OCI-M2 (cell line): Measurements from ENCODE around the gene NAP1L4.

Experiments used
- DNase-seq: peaks from one replicate; lab custom pipeline; 2025; ENCODE audit not compliant: unreplicated experiment; lab: John Stamatoyannopoulos, UW

Gene NAP1L4

DNA sequence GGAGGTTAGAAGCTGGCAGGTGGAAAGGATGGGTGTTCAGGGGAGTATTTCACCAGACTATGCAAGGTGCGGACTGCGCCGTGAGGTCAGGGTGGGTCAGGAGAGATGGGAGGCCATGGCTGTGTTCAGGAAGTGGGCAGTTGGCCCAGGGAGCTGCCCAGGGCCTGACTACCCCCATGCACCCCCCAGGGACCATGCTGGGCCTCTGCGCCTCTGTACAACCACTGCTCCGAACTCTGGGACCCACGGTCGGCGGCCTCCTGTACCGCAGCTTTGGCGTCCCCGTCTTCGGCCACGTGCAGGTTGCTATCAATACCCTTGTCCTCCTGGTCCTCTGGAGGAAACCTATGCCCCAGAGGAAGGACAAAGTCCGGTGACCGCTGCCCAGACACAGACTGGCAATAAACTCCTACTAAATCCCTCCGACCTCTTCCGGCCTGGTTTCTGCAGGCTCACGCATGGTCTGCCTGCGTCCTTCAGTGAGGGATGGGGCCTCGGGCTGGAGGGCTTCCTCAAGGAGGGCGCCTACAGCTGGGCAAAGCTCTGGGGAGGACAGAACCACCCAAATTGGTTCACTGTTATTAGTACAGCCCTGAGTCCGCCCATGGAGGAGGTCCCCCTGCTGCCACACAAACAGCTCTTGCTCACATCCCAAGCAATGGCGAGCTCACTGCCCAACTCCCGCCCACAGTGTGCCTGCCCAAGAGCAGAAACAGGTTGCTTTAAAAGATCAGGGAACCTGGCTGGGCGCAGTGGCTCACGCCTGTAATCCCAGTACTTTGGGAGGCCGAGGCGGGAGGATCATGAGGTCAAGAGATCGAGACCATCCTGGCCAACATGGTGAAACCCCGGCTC, 67.1 kb downstream of the NAP1L4 start:
- DNase-seq, result no peak

- no peak for DNase-seq
Measured at GRCh38 chr11:2924381-2924780, 67.7 kb downstream of the NAP1L4 start.

DNA sequence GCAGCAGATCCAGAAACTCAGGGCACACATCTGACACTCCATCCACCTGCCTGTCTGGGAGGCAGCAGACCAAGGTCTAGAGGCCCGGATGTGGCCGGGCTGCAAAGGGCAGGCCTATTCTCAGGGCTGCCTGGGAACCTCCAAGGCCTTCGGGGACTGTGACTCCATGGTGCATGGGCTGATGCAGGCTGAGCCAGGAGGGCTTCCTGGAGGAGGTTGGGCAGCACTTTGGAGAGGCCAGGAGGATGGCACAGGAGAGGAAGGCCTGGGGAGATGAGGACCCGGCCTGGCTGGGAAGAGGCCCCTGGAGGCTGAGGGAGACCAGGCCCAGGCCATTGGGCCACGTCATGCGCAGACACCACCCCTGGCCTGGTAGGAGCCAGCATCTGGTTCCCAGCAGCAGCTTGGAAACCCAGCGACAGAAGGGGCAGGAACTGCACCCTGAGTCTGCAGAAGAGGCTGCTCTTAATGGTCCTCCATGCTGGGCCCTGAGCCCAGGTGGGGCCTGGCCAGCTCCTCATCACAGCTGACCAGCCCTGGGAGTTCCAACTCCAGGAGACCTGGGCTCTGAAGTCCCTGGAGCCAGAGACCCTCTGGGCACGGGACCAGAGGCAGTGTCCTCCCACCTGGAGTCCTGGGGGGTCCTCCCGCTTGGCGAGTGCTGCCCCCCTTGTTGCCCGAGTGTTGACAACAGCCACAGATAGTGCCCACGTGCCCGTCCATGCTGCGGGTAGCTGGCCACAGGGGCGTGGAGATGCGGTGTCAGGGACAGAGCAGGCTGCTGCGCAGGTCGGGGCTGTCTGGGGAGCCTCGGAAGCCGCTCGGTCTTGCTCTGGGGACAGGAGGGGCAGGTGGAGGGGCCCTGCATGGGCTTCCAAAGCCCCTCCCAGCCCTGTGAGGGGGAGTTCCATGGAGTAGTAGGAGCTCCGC, 68.4 kb downstream of the NAP1L4 start:
- DNase-seq, result no peak

DNA sequence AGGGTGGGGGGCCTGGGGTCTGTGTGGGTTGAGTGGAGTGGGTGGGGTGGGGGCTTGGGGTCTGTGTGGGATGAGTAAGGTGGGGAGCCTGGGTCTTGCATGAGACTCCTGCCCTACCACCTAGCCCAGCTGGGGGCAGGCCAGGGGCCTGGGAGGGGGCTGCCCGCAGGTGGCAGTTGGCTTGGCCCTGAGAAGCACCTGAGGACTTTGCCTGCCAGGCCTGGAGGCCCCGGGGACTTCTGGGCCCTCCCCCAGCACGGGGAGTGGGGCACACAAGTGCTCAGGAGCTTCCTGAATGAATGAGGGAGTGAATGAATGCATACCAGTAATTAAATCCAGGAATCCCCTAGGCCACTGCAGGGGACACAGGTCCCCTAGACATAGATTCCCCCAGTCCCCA, 69.5 kb downstream of the NAP1L4 start:
- DNase-seq, result no peak

- DNase-seq, result no peak
Measured at GRCh38 chr11:2921742-2922493, 70.2 kb downstream of the NAP1L4 start.

GRCh38 chr11:2921261-2921660, 70.9 kb downstream of the NAP1L4 start:
- no peak for DNase-seq

- no peak for DNase-seq
Measured at GRCh38 chr11:2920343-2920742, 71.8 kb downstream of the NAP1L4 start.

DNA sequence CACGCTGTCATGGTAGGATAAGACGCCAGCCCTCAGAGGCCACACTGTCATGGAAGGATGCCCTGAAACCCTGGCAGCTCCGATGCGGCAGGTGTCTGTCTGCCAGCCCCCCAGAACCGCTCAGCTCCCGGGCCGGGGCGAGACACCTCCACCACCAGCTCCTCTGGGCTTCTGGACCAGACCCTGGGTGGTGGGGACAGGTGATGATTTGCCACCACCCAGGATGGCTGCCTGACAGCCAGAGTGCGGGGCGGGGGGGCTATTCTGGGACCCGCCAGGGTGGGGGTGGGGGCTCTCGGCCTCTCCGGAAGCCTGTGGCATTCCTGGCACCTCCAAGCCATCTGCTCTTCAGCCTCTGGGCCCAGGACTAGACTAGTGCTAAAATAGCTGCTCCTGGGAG, 72.3 kb downstream of the NAP1L4 start:
- DNase-seq, result no peak

- DNase-seq, result no peak
Measured at GRCh38 chr11:2919188-2919587, 72.9 kb downstream of the NAP1L4 start.

GRCh38 chr11:2917842-2918490, 74.2 kb downstream of the NAP1L4 start:
- no peak for DNase-seq

DNA sequence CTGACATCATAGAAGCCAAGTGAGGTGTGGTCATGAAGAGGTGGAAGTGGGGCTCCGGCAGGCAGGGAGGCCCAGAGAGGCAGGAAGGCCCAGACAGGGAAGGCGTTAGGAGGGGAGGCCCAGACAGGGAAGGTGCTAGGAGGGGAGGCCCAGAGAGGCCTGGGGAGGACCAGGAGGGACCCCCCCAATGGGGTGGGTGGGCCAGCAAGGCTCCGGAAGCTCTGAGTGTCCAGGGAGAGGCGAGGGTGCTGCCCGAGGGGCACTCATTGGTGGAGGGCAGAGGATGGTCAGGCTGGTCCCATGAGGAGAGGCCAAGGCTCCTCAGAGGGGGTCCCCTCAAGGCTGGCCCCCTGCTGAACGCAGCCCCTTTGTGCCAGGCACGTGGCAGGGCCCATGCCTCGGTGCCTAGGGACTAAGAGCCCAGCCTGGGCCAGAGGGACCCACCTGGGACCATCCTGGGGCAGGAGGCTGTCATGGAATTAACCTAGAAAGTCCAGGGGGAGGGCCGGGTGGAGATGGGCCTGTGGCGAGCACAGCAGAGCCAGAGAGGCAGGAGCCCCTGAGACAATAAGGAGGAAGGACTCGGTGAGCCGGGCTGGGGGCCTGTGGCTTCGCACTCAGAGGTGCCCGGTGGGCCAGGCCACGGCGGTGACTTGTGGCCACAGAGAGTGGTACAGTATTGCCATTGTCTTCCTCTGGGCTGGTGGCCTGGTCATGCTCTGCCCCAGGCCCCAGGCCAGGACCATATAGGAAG, 75.1 kb downstream of the NAP1L4 start:
- DNase-seq, result no peak

GRCh38 chr11:2916114-2916891, 75.8 kb downstream of the NAP1L4 start:
- no peak for DNase-seq

DNA sequence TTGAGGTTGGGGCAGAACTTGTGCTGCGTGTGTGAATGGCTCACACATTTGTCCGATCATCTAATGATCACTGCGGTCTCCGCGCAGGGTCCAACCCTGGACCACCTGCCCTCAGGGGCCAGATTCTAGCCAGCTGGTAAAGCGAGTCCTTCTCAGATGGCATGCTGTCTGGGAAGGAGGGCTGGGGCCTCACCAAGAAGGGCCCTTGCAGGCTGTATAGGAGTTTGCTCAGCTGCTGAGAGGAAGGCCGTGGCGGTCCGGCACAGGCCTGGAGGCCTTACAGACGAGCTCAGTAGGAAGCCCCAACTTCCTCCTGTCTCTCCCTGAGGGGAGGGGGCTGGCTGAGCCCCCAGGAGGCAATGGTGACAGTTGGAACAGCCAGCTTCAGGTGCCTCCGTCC, 76.7 kb downstream of the NAP1L4 start:
- DNase-seq, result no peak

- DNase-seq, result no peak
Measured at GRCh38 chr11:2914455-2915195, 77.5 kb downstream of the NAP1L4 start.

DNA sequence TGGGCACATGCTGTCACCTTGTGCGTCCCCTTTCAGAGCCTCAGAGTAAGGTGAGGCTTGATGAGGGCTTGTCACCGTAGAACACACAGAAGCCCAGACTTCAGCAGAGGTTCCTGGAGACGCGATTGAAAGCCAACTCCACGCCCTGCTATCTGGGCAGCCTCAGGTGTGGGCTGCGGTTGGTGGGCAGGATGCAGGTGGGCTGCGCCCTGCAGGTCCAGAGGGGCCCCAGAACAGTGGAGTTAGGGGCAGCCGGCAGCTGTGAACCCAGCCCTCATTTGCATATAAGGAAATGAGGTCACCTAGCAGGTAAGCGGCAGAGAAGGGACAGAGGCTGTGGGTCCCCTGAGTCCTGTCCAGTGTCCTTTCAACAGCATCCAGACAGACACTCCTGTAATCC, 78.4 kb downstream of the NAP1L4 start:
- no peak for DNase-seq

- DNase-seq, result no peak
Measured at GRCh38 chr11:2913019-2913431, 79.1 kb downstream of the NAP1L4 start.

DNA sequence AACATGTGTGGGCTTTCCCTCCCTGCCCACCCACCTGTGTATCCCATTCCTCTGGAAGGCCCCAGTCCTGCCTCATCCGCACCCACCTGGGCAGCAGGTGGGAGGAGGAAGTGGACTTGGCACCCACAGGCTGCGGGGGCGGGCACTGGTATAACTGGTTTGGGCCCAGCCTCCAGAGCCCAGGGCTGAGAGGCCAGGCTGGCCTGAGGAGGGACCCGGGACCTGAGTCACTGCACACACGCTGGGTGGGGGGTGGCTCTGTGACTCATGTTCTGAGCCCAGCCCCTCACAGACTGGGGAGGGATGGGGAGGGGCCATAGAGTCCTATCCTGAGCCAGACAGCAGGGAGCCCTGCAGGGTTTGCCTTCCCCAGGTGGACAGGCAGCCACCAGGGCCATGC, 79.6 kb downstream of the NAP1L4 start:
- DNase-seq, result no peak

- DNase-seq, result no peak
Measured at GRCh38 chr11:2911785-2912391, 80.2 kb downstream of the NAP1L4 start.
